Endothelial cell (in vitro differentiated cells): ENCODE measurements around the gene NCK2. TPM values are rescaled to one million over a fixed set of nuclear protein-coding genes. Genes with fewer than 3 reads are reported as not detected.

Experiments used
- DNase-seq: peaks from one replicate; pipeline ENCODE4 v3.0.0; 2021; ENCODE audit warnings: low spot score
- H3K27ac Mint-ChIP-seq: one replicate; pipeline ENCODE4 v1.8.0; 2021; ENCODE audit warnings: mixed read lengths, inconsistent platforms; ENCODE audit not compliant: unreplicated experiment
- H3K27me3 Mint-ChIP-seq: one replicate; pipeline ENCODE4 v1.8.0; 2021; ENCODE audit warnings: mild to moderate bottlenecking, moderate library complexity, mixed read lengths, inconsistent platforms; ENCODE audit not compliant: unreplicated experiment
- H3K36me3 Mint-ChIP-seq: one replicate; pipeline ENCODE4 v1.8.0; 2021; ENCODE audit warnings: mild to moderate bottlenecking, low read depth, mixed read lengths, inconsistent platforms; ENCODE audit not compliant: unreplicated experiment
- H3K4me1 Mint-ChIP-seq: one replicate; pipeline ENCODE4 v1.8.0; 2021; ENCODE audit warnings: mild to moderate bottlenecking, mixed read lengths, inconsistent platforms; ENCODE audit not compliant: unreplicated experiment
- H3K4me3 Mint-ChIP-seq: one replicate; pipeline ENCODE4 v1.8.0; 2021; ENCODE audit warnings: mild to moderate bottlenecking, mixed read lengths, inconsistent platforms; ENCODE audit not compliant: unreplicated experiment
- H3K9me3 Mint-ChIP-seq: one replicate; pipeline ENCODE4 v1.8.0; 2021; ENCODE audit warnings: mixed read lengths, inconsistent platforms; ENCODE audit not compliant: unreplicated experiment
- CTCF ChIP-seq: fragments of 200-600 bp; sonication (generic); IDR thresholded peaks from one replicate; pipeline ENCODE4 v1.5.0; 2021; ENCODE audit warnings: antibody characterized with exemption; ENCODE audit not compliant: unreplicated experiment
- total RNA-seq: library from RNA; stranded (reverse); fragmentation: NEBNext Ultra II Directional; extraction: Animal tissue kit (Norgen Biotek cat#: 25700); gene quantifications from one replicate; pipeline ENCODE4 v1.2.1, GENCODE V29; 2021; ENCODE audit not compliant: unreplicated experiment

Gene NCK2
- total RNA-seq, 1 donor from 2014 or later = 93.7 TPM

- Mint-ChIP-seq H3K36me3 (peaks cover 15% of the 10 kb centered on the region), H3K4me1 (peaks cover 50% of the 10 kb centered on the region), H3K4me3 (peak overlapping the region; percentile 19), H3K27me3 (no peaks in the 10 kb centered on the region), H3K9me3 (no peaks in the 10 kb centered on the region), H3K27ac (no peak overlapping the region)
- no peak for DNase-seq
- TF ChIP-seq CTCF = no peak
These were observed 57.2 kb downstream of the NCK2 start for GRCh38 chr2:105801961-105802360.

GRCh38 chr2:105802587-105802986, 57.9 kb downstream of the NCK2 start:
- H3K4me1 Mint-ChIP-seq = peaks cover 44% of the 10 kb centered on the region

GRCh38 chr2:105803337-105803736, 58.6 kb downstream of the NCK2 start:
- Mint-ChIP-seq H3K27me3 (no peaks in the 10 kb centered on the region), H3K27ac (no peak overlapping the region), H3K36me3 (peaks cover 15% of the 10 kb centered on the region), H3K4me3 (no peak overlapping the region), H3K9me3 (no peaks in the 10 kb centered on the region), H3K4me1 (peaks cover 40% of the 10 kb centered on the region)
- DNase-seq = no peak
- no peak for TF ChIP-seq CTCF

More at GRCh38 chr2:105802587-105802986, 57.9 kb downstream of the NCK2 start:
- Mint-ChIP-seq H3K27ac (no peak overlapping the region), H3K27me3 (no peaks in the 10 kb centered on the region), H3K36me3 (peaks cover 15% of the 10 kb centered on the region), H3K4me3 (no peak overlapping the region), H3K9me3 (no peaks in the 10 kb centered on the region)
- TF ChIP-seq CTCF = no peak
- no peak for DNase-seq

- TF ChIP-seq CTCF = no peak
- Mint-ChIP-seq H3K27me3 (no peaks in the 10 kb centered on the region), H3K27ac (no peak overlapping the region)
These were observed 59.1 kb downstream of the NCK2 start for GRCh38 chr2:105803773-105804172.

GRCh38 chr2:105804266-105804665, 59.6 kb downstream of the NCK2 start:
- Mint-ChIP-seq H3K4me3 (no peak overlapping the region), H3K27ac (no peak overlapping the region), H3K9me3 (no peaks in the 10 kb centered on the region), H3K27me3 (no peaks in the 10 kb centered on the region), H3K36me3 (peaks cover 15% of the 10 kb centered on the region), H3K4me1 (peaks cover 35% of the 10 kb centered on the region)
- no peak for DNase-seq
- TF ChIP-seq CTCF = no peak

More at GRCh38 chr2:105803773-105804172, 59.1 kb downstream of the NCK2 start:
- H3K9me3 Mint-ChIP-seq = no peaks in the 10 kb centered on the region
- peaks cover 15% of the 10 kb centered on the region for H3K36me3 Mint-ChIP-seq
- peaks cover 40% of the 10 kb centered on the region for H3K4me1 Mint-ChIP-seq
- no peak overlapping the region for H3K4me3 Mint-ChIP-seq
- DNase-seq = no peak
